ENCODE data around the gene NAT16.

DNA sequence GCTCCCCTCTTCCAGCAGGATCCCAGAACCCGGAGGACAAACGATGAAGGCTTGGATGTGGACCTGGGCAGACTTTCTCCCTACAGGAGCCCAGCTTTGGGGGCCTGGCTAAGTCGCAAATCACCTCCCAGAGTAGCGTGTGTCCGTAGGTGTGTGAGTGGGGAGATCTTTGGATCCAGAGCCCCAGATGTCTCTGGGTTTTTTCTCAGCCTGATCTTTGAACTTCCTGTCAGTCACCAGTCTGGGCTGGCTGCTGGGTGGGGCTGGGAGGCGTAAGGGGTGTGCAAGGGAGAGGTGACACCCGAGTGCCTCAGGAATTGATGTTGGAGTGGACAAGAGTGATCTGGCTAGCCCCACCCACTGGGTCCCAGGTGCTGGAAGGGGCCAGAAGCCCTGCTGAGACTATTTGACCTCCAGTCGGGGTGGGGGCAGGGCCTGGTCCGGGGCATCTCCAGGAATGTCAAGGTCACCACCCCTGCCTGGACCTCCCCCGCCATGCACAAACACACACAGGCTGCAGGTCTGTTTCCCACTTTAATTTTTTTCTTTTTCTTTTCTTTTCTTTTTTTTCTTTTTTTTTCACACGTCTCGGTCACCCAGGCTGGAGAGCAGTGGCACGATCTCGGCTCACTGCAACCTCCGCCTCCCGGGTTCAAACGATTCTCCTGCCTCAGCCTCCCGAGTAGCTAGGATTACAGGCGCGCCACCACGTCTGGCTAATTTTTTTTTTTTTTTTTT lies 20.9 kb upstream of the NAT16 start, which contains the start of gene MOGAT3:
- TF ChIP-seq, protein P1, sequence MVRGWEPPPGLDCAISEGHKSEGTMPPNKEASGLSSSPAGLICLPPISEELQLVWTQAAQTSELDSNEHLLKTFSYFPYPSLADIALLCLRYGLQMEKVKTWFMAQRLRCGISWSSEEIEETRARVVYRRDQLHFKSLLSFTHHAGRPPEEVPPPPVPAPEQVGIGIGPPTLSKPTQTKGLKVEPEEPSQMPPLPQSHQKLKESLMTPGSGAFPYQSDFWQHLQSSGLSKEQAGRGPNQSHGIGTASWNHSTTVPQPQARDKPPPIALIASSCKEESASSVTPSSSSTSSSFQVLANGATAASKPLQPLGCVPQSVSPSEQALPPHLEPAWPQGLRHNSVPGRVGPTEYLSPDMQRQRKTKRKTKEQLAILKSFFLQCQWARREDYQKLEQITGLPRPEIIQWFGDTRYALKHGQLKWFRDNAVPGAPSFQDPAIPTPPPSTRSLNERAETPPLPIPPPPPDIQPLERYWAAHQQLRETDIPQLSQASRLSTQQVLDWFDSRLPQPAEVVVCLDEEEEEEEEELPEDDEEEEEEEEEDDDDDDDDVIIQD (CRISPR knock-in tag; IDR thresholded peaks at IDR 0.05), result no peak
- TF ChIP-seq, protein P2, sequence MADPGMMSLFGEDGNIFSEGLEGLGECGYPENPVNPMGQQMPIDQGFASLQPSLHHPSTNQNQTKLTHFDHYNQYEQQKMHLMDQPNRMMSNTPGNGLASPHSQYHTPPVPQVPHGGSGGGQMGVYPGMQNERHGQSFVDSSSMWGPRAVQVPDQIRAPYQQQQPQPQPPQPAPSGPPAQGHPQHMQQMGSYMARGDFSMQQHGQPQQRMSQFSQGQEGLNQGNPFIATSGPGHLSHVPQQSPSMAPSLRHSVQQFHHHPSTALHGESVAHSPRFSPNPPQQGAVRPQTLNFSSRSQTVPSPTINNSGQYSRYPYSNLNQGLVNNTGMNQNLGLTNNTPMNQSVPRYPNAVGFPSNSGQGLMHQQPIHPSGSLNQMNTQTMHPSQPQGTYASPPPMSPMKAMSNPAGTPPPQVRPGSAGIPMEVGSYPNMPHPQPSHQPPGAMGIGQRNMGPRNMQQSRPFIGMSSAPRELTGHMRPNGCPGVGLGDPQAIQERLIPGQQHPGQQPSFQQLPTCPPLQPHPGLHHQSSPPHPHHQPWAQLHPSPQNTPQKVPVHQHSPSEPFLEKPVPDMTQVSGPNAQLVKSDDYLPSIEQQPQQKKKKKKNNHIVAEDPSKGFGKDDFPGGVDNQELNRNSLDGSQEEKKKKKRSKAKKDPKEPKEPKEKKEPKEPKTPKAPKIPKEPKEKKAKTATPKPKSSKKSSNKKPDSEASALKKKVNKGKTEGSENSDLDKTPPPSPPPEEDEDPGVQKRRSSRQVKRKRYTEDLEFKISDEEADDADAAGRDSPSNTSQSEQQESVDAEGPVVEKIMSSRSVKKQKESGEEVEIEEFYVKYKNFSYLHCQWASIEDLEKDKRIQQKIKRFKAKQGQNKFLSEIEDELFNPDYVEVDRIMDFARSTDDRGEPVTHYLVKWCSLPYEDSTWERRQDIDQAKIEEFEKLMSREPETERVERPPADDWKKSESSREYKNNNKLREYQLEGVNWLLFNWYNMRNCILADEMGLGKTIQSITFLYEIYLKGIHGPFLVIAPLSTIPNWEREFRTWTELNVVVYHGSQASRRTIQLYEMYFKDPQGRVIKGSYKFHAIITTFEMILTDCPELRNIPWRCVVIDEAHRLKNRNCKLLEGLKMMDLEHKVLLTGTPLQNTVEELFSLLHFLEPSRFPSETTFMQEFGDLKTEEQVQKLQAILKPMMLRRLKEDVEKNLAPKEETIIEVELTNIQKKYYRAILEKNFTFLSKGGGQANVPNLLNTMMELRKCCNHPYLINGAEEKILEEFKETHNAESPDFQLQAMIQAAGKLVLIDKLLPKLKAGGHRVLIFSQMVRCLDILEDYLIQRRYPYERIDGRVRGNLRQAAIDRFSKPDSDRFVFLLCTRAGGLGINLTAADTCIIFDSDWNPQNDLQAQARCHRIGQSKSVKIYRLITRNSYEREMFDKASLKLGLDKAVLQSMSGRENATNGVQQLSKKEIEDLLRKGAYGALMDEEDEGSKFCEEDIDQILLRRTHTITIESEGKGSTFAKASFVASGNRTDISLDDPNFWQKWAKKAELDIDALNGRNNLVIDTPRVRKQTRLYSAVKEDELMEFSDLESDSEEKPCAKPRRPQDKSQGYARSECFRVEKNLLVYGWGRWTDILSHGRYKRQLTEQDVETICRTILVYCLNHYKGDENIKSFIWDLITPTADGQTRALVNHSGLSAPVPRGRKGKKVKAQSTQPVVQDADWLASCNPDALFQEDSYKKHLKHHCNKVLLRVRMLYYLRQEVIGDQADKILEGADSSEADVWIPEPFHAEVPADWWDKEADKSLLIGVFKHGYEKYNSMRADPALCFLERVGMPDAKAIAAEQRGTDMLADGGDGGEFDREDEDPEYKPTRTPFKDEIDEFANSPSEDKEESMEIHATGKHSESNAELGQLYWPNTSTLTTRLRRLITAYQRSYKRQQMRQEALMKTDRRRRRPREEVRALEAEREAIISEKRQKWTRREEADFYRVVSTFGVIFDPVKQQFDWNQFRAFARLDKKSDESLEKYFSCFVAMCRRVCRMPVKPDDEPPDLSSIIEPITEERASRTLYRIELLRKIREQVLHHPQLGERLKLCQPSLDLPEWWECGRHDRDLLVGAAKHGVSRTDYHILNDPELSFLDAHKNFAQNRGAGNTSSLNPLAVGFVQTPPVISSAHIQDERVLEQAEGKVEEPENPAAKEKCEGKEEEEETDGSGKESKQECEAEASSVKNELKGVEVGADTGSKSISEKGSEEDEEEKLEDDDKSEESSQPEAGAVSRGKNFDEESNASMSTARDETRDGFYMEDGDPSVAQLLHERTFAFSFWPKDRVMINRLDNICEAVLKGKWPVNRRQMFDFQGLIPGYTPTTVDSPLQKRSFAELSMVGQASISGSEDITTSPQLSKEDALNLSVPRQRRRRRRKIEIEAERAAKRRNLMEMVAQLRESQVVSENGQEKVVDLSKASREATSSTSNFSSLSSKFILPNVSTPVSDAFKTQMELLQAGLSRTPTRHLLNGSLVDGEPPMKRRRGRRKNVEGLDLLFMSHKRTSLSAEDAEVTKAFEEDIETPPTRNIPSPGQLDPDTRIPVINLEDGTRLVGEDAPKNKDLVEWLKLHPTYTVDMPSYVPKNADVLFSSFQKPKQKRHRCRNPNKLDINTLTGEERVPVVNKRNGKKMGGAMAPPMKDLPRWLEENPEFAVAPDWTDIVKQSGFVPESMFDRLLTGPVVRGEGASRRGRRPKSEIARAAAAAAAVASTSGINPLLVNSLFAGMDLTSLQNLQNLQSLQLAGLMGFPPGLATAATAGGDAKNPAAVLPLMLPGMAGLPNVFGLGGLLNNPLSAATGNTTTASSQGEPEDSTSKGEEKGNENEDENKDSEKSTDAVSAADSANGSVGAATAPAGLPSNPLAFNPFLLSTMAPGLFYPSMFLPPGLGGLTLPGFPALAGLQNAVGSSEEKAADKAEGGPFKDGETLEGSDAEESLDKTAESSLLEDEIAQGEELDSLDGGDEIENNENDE (IDR thresholded peaks at IDR 0.05; ENCODE audit: low read depth, low read length), result no peak
- TF ChIP-seq BRCA1 (IDR thresholded peaks at IDR 0.05) (no peak), BRCA1 (CRISPR knock-in tag; IDR thresholded peaks at IDR 0.05) (no peak), TARDBP (IDR thresholded peaks at IDR 0.05) (no peak), ZBTB7A (IDR thresholded peaks at IDR 0.05; ENCODE audit: borderline replicate concordance, control insufficient read depth, low read depth, low read length) (no peak), PHB2 (IDR thresholded peaks at IDR 0.05; ENCODE audit: low read depth) (no peak), NFRKB (IDR thresholded peaks at IDR 0.05; ENCODE audit: low read depth) (no peak)
